GM19035 (cell line): ENCODE results near the gene MARS2.
"Not testable (repeated sequence)": the region's sequence is repeated elsewhere in the genome, so short reads cannot be mapped to it uniquely, and the experiment has no call there.

Experiments used
- ATAC-seq: cut with Tn5 transposase; IDR thresholded peaks from one replicate; pipeline ENCODE4 v1.9.1; 2021; ENCODE audit not compliant: unreplicated experiment

Gene MARS2

GRCh38 chr2:197705912-197706838, 1.0 kb downstream of the MARS2 start:
- ATAC-seq, result no peak

DNA sequence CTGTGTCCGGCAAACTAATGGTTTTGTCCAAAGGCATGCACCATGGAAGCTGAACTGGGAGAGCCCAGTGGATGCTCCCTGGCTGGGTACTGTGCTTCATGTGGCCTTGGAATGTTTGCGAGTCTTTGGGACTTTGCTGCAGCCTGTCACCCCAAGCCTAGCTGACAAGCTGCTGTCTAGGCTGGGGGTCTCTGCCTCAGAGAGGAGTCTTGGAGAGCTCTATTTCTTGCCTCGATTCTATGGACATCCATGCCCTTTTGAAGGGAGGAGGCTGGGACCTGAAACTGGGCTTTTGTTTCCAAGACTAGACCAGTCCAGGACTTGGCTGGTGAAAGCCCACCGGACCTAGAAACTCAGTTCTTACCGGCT, 1.7 kb downstream of the MARS2 start:
- ATAC-seq, result no peak

- no peak for ATAC-seq
These were observed 2.4 kb downstream of the MARS2 start for GRCh38 chr2:197707316-197708213.

DNA sequence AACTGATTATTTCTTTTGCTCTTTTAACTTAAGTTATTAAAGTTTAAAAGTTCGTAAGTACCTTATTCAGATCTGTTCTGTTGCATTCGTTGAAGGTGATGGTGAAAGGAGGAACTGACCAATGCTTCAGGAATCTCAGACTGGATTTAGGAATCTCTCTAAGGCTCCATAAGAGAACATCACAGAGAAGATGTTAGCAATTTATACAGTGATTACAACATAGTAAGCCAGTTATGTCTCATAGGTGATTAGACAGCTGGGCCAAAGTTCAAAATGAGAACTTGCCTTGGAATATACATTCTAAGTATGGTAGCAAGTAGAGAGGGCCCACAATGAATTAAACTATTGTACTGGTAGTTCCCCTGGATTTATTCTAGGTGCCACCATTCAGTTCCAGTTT, 3.2 kb downstream of the MARS2 start:
- ATAC-seq, result no peak

- ATAC-seq, result not testable (repeated sequence)
These were observed 4.0 kb downstream of the MARS2 start for GRCh38 chr2:197709140-197709539.

GRCh38 chr2:197710424-197711042, 5.4 kb downstream of the MARS2 start:
- ATAC-seq, result peak; percentile 74

DNA sequence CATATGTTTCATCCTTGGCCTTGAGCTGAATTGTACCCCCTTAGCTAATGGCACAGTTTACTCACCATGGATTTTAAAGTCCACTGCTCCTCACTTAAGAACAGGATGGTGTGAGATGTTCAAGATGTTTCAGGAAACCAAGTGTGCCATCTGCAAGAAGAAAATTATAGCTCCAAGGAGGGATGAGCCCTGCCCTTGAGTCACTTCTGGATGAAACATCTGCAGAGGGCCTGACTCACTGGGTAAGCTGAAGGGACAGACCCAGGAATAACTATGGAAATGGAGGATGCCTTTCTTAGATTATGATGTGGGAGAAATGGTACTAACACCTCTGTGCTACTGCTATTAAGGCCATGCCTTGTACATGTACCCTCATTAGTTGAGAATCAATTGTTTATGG, 6.4 kb downstream of the MARS2 start:
- no peak for ATAC-seq

DNA sequence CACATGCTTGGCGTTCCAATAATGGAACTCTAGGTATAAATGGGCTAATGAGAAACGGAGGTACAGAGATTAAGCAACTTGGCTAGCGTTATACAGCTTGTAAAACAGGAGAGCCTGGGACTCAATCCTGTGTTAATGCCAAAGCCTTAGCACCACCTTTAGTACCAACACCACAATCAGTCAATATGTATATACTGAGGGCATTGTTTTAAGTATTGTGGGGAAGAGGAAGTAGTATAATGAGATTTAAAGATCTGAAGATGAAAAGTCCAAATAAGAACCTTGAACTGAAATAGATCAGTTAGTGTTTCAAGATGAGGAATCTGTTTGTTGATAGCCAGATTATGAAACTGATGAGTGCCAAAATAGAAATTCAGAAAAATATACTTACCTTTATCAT, 8.1 kb downstream of the MARS2 start:
- ATAC-seq, result no peak

- no peak for ATAC-seq
These were observed 12.7 kb downstream of the MARS2 start for GRCh38 chr2:197717863-197718262.

DNA sequence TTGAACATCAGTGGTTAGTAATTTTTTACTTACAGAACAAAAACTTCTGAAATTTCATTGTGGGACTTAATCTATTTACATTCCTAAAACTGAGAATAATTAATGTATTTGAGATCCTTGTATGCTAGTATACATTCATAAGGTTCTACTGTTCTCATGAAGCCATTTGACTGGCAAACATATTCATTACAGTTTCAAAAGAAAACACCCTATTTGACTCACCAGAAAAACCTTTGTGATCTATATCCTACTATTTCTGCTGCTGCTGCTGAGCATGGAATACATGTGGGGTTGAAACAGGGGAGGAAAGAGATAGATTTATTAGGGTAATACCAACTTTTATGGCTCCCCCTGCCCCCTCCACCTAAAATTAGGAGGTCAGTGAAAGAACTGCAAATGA, 21.8 kb downstream of the MARS2 start:
- ATAC-seq, result no peak

GRCh38 chr2:197728555-197729544, 23.7 kb downstream of the MARS2 start:
- not testable (repeated sequence) for ATAC-seq

DNA sequence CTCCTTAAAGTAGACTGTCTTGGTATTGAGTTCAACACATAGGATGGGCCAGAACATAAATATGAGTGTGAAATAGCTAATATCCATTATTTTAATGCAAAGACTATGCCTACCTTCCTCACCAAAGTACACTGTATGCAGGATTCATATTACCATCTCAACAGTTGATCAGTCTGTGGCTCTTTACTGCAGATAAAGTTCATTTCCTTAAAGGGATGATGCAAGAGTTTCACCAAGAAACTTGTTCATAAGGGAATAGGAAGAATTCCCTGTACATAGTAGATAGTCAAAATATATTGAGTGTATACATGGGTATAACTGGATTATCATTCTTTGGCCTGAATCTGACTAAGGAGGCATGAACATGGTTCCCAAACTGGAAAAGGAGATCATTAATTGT, 35.0 kb downstream of the MARS2 start:
- no peak for ATAC-seq
